Neuronal stem cell (in vitro differentiated cells): ENCODE results near the gene INO80E.

Source experiments
- DNase-seq: peaks from one replicate; pipeline ENCODE4 v3.0.0-alpha.2; 2013; ENCODE audit warnings: low spot score
- H2AFZ ChIP-seq: one replicate; pipeline ENCODE4 v1.6.1; 2013; ENCODE audit warnings: mild to moderate bottlenecking, low read length, inconsistent platforms
- H2AK5ac ChIP-seq: 2 replicates; pipeline ENCODE4 v1.6.1; 2013; ENCODE audit warnings: low read depth, mild to moderate bottlenecking, inconsistent platforms, low read length, moderate library complexity, mixed read lengths
- H2BK120ac ChIP-seq: 2 replicates; pipeline ENCODE4 v1.6.1; 2013; ENCODE audit warnings: low read depth, mild to moderate bottlenecking, inconsistent platforms, low read length, moderate library complexity, mixed read lengths
- H2BK12ac ChIP-seq: one replicate; pipeline ENCODE4 v1.6.1; 2013; ENCODE audit warnings: low read length, inconsistent platforms
- H2BK15ac ChIP-seq: 2 replicates; pipeline ENCODE4 v1.6.1; 2013; ENCODE audit warnings: mild to moderate bottlenecking, low read length, inconsistent platforms, mixed read lengths
- H2BK5ac ChIP-seq: one replicate; pipeline ENCODE4 v1.6.1; 2013; ENCODE audit warnings: inconsistent platforms, mild to moderate bottlenecking, low read length, moderate library complexity
- H3K14ac ChIP-seq: one replicate; pipeline ENCODE4 v1.6.1; 2013; ENCODE audit warnings: low read length, inconsistent platforms
- H3K18ac ChIP-seq: 2 replicates; pipeline ENCODE4 v1.6.1; 2013; ENCODE audit warnings: low read length, inconsistent platforms
- H3K23ac ChIP-seq: 2 replicates; pipeline ENCODE4 v1.6.1; 2013; ENCODE audit warnings: low read depth, mild to moderate bottlenecking, mixed read lengths, low read length, inconsistent platforms; ENCODE audit not compliant: poor library complexity
- H3K27ac ChIP-seq: replicated peaks from 3 replicates; pipeline ENCODE4 v1.5.1; 2013; ENCODE audit warnings: low read length, inconsistent platforms
- H3K27me3 ChIP-seq, 3 experiments: 2 replicates each; pipeline ENCODE4 v1.6.1; 2013; ENCODE audit warnings: low read length in 3 of 3, mild to moderate bottlenecking in 2 of 3, inconsistent platforms in 1 of 3, low read depth in 1 of 3, mixed read lengths in 1 of 3, moderate library complexity in 1 of 3; ENCODE audit not compliant: control insufficient read depth in 3 of 3, insufficient read depth in 3 of 3
- H3K36me3 ChIP-seq, 2 donors: replicated peaks in 1 of 2; 2 replicates each; pipeline ENCODE4 v1.6.1; 2013; ENCODE audit warnings: low read length in 2 of 2; ENCODE audit not compliant: control insufficient read depth in 2 of 2, insufficient read depth in 2 of 2
- H3K4ac ChIP-seq: 2 replicates; pipeline ENCODE4 v1.6.1; 2013; ENCODE audit warnings: inconsistent platforms, mild to moderate bottlenecking, low read length, moderate library complexity
- H3K4me1 ChIP-seq, 2 donors: 1 replicate in 1 of 2; 2 replicates in 1 of 2; pipeline ENCODE4 v1.6.1; 2013; ENCODE audit warnings: low read length in 2 of 2, low read depth in 1 of 2; ENCODE audit not compliant: control insufficient read depth in 2 of 2, insufficient read depth in 1 of 2
- H3K4me2 ChIP-seq: one replicate; pipeline ENCODE4 v1.6.1; 2013; ENCODE audit warnings: mild to moderate bottlenecking, low read length, inconsistent platforms; ENCODE audit not compliant: insufficient read depth, poor library complexity, severe bottlenecking
- H3K4me3 ChIP-seq, 2 donors: 2 replicates each; pipeline ENCODE4 v1.5.1; 2013; ENCODE audit warnings: low read length in 2 of 2, mild to moderate bottlenecking in 2 of 2, inconsistent platforms in 1 of 2, moderate library complexity in 1 of 2
- H3K79me1 ChIP-seq: one replicate; pipeline ENCODE4 v1.6.1; 2013; ENCODE audit warnings: low read depth, mild to moderate bottlenecking, inconsistent platforms, low read length, moderate library complexity
- H3K9ac ChIP-seq: one replicate; pipeline ENCODE4 v1.6.1; 2013; ENCODE audit warnings: mild to moderate bottlenecking, low read depth, low read length, inconsistent platforms; ENCODE audit not compliant: poor library complexity
- H3K9me3 ChIP-seq, 2 donors: replicated peaks in 1 of 2; 2 replicates each; pipeline versions ENCODE3 to v1.6.1; 2013; ENCODE audit warnings: low read length in 2 of 2, mild to moderate bottlenecking in 2 of 2, inconsistent platforms in 1 of 2, low read depth in 1 of 2, mixed read lengths in 1 of 2, moderate library complexity in 1 of 2; ENCODE audit not compliant: control insufficient read depth in 2 of 2, insufficient read depth in 1 of 2
- H4K8ac ChIP-seq: one replicate; pipeline ENCODE4 v1.6.1; 2013; ENCODE audit warnings: low read depth, mild to moderate bottlenecking, inconsistent platforms, low read length, moderate library complexity
- H4K91ac ChIP-seq: one replicate; pipeline ENCODE4 v1.6.1; 2013; ENCODE audit warnings: low read length, low read depth, mild to moderate bottlenecking, inconsistent platforms; ENCODE audit not compliant: poor library complexity
- WGBS, 2 donors: extraction: QIAGEN DNeasy Blood & Tissue Kit; methylation state at CpG; one replicate each; pipeline ENCODE4 v1.1.7; 2013; ENCODE audit warnings: missing lambda C conversion rate in 2 of 2, mixed read lengths in 1 of 2; ENCODE audit not compliant: insufficient read length in 2 of 2, insufficient replicate concordance in 1 of 2; ENCODE audit errors: extremely low coverage in 2 of 2; 5-methylcytosine and 5-hydroxymethylcytosine counted together

INO80E gene

GRCh38 chr16:30041841-30042240, 45.8 kb downstream of the INO80E start:
- Histone ChIP-seq H2BK5ac (no peak overlapping the region), H3K79me1 (peaks cover 4% of the 10 kb centered on the region), H3K4me2 (no peak overlapping the region), H3K9ac (no peak overlapping the region), H3K4me3 (no peak overlapping the region), H2BK120ac (no peak overlapping the region), H4K8ac (no peak overlapping the region), H2BK12ac (no peak overlapping the region), H2AFZ (no peak overlapping the region), H4K91ac (no peak overlapping the region), H3K27ac (no peak overlapping the region), H3K14ac (no peak overlapping the region), H3K9me3 (peaks cover 0 to 3% of the 10 kb centered on the region in 2 donors), H2AK5ac (no peak overlapping the region), H3K36me3 (no peaks in the 10 kb centered on the region), H2BK15ac (no peak overlapping the region), H3K27me3 (peaks cover 0 to 4% (median 0%) of the 10 kb centered on the region in 3 experiments), H3K4me1 (no peaks in the 10 kb centered on the region), H3K23ac (no peak overlapping the region), H3K4ac (no peak overlapping the region), H3K18ac (no peak overlapping the region)
- no CpG with 5 or more reads among the region's 5 CpGs for WGBS, 2 donors
- no peak for DNase-seq

- Histone ChIP-seq H4K91ac (no peak overlapping the region), H2BK5ac (no peak overlapping the region), H3K4me1 (peaks cover 2 to 4% of the 10 kb centered on the region in 2 donors), H3K4ac (no peak overlapping the region), H2BK15ac (no peak overlapping the region), H3K9ac (no peak overlapping the region), H4K8ac (no peak overlapping the region), H2AK5ac (peak overlapping the region; percentile 18), H3K23ac (no peak overlapping the region), H3K27ac (no peak overlapping the region), H3K9me3 (peaks cover 0 to 3% of the 10 kb centered on the region in 2 donors), H2BK120ac (no peak overlapping the region), H3K79me1 (peaks cover 4% of the 10 kb centered on the region), H3K36me3 (no peaks in the 10 kb centered on the region), H3K4me3 (no peak overlapping the region), H2AFZ (no peak overlapping the region), H2BK12ac (no peak overlapping the region), H3K4me2 (no peak overlapping the region), H3K18ac (no peak overlapping the region), H3K27me3 (peaks cover 0 to 4% (median 0%) of the 10 kb centered on the region in 3 experiments), H3K14ac (no peak overlapping the region)
- DNase-seq, result no peak
- WGBS, 2 donors, result no CpG with 5 or more reads among the region's 8 CpGs
These were observed 50.1 kb downstream of the INO80E start for GRCh38 chr16:30046178-30046577.

GRCh38 chr16:30046588-30046987, 50.5 kb downstream of the INO80E start:
- Histone ChIP-seq H3K27me3 (peaks cover 0 to 4% (median 0%) of the 10 kb centered on the region in 3 experiments), H4K8ac (no peak overlapping the region), H3K14ac (no peak overlapping the region), H2BK12ac (no peak overlapping the region), H3K18ac (no peak overlapping the region), H2BK5ac (no peak overlapping the region), H3K4me3 (no peak overlapping the region), H3K36me3 (no peaks in the 10 kb centered on the region), H3K9ac (no peak overlapping the region), H2BK15ac (no peak overlapping the region), H3K4ac (no peak overlapping the region), H2AK5ac (peak overlapping the region; percentile 52), H3K27ac (no peak overlapping the region), H3K4me1 (peaks cover 2 to 4% of the 10 kb centered on the region in 2 donors), H3K23ac (no peak overlapping the region), H2BK120ac (no peak overlapping the region), H2AFZ (no peak overlapping the region), H3K9me3 (peaks cover 0 to 3% of the 10 kb centered on the region in 2 donors), H4K91ac (no peak overlapping the region), H3K79me1 (peaks cover 4% of the 10 kb centered on the region), H3K4me2 (no peak overlapping the region)
- no CpG with 5 or more reads among the region's 1 CpG for WGBS, 2 donors
- DNase-seq, result no peak

- Histone ChIP-seq H3K18ac (no peak overlapping the region), H3K4me2 (no peak overlapping the region), H3K36me3 (no peaks in the 10 kb centered on the region), H3K4me3 (no peak overlapping the region), H2BK12ac (no peak overlapping the region), H3K79me1 (peaks cover 4% of the 10 kb centered on the region), H3K4me1 (peaks cover 7 to 9% of the 10 kb centered on the region in 2 donors), H2AK5ac (no peak overlapping the region), H2BK5ac (no peak overlapping the region), H4K8ac (no peak overlapping the region), H3K27ac (no peak overlapping the region), H3K9ac (no peak overlapping the region), H2BK15ac (no peak overlapping the region), H3K27me3 (peaks cover 0 to 4% (median 0%) of the 10 kb centered on the region in 3 experiments), H3K9me3 (peaks cover 0 to 3% of the 10 kb centered on the region in 2 donors), H4K91ac (no peak overlapping the region), H3K14ac (no peak overlapping the region), H3K23ac (no peak overlapping the region), H2AFZ (no peak overlapping the region), H3K4ac (no peak overlapping the region), H2BK120ac (no peak overlapping the region)
- no peak for DNase-seq
- WGBS, 2 donors, result no CpG with 5 or more reads among the region's 8 CpGs
These were observed 53.8 kb downstream of the INO80E start for GRCh38 chr16:30049871-30050270.
